GM13977 (cell line): ENCODE data around the gene ATF7.

Source experiments
- DNase-seq: peaks from one replicate; pipeline ENCODE4 v3.0.0; 2012; ENCODE audit warnings: low spot score
- in situ Hi-C: fragments of 300-500 bp; cut with MboI; formaldehyde crosslinking; loops from one replicate; pipeline ENCODE4 v1.12.0; 2022; ENCODE audit warnings: low sequenced_read_pairs, low pct_unique_long_range_greater_than_20kb, mixed read lengths, inconsistent platforms; ENCODE audit not compliant: unreplicated experiment
- TF ChIP-seq, protein P1 (sequence below): IDR thresholded peaks from 2 replicates; pipeline ENCODE4 v1.5.1; 2012; ENCODE audit warnings: mild to moderate bottlenecking, control low read depth; ENCODE audit not compliant: insufficient read depth; ENCODE audit errors: extremely low read depth, missing control alignments

Gene ATF7

DNA sequence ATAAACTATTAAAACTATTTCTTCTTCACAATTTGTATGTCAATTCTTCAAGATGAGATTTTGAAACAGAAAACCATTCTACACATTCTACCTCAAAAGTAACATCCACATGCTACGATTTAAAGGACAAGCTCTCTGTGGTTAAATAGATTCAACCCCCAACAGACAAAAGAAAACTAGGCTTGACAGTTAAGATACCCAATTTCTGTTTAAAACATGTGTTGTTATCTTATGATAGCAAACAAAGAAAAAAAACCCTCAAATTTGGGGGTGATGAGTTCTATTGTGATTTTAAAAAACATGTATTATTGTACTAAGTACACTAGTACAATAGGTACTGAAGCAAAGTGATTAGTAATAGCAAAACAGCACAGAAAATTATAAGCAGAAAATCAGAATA, 33.8 kb downstream of the ATF7 start:
- TF ChIP-seq, protein P1, sequence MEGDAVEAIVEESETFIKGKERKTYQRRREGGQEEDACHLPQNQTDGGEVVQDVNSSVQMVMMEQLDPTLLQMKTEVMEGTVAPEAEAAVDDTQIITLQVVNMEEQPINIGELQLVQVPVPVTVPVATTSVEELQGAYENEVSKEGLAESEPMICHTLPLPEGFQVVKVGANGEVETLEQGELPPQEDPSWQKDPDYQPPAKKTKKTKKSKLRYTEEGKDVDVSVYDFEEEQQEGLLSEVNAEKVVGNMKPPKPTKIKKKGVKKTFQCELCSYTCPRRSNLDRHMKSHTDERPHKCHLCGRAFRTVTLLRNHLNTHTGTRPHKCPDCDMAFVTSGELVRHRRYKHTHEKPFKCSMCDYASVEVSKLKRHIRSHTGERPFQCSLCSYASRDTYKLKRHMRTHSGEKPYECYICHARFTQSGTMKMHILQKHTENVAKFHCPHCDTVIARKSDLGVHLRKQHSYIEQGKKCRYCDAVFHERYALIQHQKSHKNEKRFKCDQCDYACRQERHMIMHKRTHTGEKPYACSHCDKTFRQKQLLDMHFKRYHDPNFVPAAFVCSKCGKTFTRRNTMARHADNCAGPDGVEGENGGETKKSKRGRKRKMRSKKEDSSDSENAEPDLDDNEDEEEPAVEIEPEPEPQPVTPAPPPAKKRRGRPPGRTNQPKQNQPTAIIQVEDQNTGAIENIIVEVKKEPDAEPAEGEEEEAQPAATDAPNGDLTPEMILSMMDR: no peak
- in situ Hi-C loops: no loop called here
- DNase-seq: no peak

DNA sequence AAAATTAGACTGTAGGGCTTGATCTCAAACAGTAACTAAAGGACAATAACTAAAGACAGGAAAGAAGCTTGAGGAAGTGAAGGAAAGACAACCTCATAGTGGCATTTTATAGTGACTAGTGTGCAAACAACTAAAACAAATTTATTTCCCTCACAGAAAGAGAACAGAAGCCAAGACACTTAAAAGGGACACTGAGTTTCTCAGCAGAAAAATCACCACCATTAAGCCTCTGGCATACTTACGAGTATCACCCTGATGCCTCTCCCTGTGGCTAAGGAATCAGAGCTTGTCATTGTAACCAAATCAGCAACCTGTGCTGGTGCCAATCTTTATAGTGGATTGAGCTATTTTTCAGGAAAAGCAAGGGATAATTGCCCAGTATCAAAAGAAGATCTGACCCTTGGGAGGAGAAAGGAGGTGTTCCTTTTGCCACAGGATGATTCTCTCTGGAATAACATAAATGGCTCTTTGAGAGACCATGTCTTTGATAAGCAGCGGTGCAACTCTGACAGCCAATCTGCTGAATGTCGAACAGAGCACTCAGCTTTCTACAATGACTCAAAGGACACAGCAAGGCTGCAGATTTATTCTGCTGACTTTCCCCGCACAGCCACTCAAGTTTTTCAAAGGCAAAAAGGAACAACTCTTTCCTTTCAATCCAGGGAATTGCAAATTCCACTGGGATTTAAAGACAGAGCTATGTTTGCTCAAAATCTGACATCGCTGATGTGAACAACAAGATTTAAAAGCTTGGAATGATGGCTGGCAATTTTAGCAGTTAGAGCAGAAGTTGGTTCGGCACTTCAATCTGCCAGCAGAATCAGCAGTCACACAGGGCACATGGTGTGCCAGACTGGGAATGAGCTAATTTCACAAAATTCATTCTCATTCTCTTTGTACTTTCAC, 34.6 kb downstream of the ATF7 start:
- no peak for DNase-seq
- TF ChIP-seq, protein P1: no peak
- in situ Hi-C loops: no loop called here

DNA sequence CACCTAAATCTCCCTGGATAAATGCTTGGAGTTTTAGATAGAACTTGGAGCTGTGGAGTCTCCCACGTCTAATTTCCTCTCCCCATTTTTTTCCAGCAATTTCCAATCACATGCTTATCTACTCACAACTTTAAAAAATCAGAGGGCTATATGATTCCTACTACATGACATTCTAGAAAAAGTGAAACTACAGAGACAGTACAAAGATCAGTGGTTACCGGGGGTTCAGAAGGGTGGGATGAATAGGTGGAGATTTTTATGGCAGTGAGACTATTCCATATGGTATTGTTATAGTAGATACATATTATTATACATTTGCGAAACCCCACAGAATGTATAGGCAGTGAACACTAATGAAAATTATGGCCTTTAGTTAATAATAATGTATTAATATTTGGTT, 35.5 kb downstream of the ATF7 start:
- TF ChIP-seq, protein P1: no peak
- in situ Hi-C loops: no loop called here

DNA sequence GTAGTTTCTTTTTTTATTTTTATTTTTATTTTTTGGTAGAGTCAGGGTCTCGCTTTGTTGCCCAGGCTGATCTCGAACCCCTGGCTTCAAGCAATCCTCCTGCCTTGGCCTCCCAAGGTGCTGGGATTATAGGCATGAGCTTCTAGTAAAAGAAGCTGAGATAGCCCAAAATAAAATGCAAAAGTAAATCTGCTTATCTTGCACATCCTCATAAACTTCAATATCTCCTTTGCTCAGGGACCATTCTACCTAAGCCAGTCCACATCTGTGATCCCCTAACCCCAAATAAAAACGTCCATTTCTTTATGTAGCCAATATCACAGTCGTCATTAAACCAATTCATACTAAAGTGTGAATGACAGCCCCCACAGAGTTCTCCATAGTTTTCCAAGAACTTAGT, 36.3 kb downstream of the ATF7 start:
- TF ChIP-seq, protein P1: no peak
- no peak for DNase-seq
- in situ Hi-C loops: no loop called here

More for the DNA sequence above, 35.5 kb downstream of the ATF7 start:
- no peak for DNase-seq

DNA sequence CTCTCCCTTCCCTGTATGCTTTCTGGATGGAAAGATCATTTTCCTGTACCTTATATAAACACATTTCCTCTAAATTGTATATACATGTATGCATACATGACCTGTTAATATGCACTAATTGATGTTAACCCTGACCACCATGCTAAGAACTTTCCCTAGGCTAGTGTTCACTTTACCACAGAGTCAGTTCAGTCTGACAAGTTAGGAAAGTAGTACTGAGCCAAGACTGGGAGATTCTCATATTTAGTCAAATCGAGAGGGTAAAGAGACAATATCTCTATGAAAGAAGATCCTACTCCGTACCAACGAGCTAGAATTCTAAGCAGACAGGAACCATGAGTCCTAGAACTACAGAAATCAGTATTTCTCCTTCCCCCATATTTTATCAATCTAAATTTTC, 36.8 kb downstream of the ATF7 start:
- TF ChIP-seq, protein P1: no peak
- no peak for DNase-seq
- in situ Hi-C loops: no loop called here

DNA sequence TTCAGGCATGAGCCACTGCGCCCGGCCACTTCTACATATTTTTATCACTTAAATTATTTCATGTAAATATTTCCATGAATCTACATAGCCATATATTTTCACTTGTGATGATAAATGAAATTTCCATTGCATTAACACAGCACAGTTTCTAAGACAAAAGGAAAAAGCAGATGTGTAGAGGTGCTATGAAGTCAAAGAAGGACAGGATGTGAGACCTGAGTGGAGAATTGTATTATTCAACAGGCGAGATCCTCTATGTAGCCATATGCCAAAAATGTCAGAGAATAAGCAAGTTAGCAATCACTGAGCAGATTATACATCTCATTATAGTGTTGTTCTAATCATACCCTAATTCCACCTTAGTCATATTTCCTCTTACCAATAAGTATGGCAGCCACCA, 38.1 kb downstream of the ATF7 start:
- no peak for DNase-seq
- TF ChIP-seq, protein P1: no peak
- in situ Hi-C loops: no loop called here

DNA sequence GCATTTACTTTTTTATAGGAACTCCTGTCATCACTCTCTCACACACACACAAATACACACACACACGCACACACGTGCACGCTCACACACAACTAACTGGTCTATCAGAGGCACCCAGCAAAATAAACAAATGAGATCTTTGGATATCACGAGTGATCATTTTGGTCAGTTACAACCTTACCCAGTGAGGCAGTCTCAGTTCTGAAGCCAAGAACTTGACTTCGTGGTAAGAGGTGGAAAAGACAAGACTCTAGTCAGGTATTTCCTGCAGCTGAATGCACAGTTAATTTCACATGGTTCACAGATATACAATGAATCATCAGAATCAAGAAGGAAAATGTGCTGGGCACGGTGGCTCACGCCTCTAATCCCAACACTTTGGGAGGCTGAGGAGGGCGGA, 39.4 kb downstream of the ATF7 start:
- TF ChIP-seq, protein P1: no peak
- in situ Hi-C loops: no loop called here
- no peak for DNase-seq
